H1 (cell line): ENCODE measurements around the gene INPP5J.
"Not testable (repeated sequence)": the region's sequence is repeated elsewhere in the genome, so short reads cannot be mapped to it uniquely, and the experiment has no call there.

Experiments used
- ASH2L ChIP-seq: fragments of 200-600, 300-600 bp; sonication (generic); IDR thresholded peaks from one replicate; pipeline ENCODE4 v1.7.1; 2017; ENCODE audit warnings: low read length
- MAFK ChIP-seq: IDR thresholded peaks from 2 replicates; pipeline ENCODE4 v1.6.1; 2012; ENCODE audit warnings: low read depth, mild to moderate bottlenecking, improper control_type of control experiment, low read length
- POLR2AphosphoS5 ChIP-seq: IDR thresholded peaks from 2 replicates; pipeline ENCODE4 v1.6.1; 2011; ENCODE audit warnings: low read depth, low read length

DNA sequence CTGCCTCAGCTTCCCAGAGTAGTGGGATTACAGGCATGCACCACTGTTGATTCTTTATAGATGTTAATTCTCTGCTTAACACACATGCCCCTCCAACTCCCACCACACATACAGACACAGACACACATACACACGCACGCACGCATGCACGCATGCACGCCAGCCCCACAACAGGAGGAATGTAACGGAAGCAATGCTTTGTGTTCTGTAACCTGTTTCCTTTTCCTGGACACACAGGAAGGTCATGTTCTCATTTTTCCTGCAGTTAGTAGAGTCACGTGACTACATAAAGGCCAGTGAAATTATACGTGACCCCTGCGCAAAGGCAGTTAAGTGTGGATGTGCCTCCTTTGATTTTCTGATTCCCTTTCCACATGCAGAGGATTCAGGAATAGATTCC, 49.6 kb upstream of the INPP5J start:
- TF ChIP-seq MAFK, ASH2L, POLR2AphosphoS5: not testable (repeated sequence)
